Liver (tissue), 9 donors: Measurements from ENCODE around the gene HOATZ. TPM values are rescaled to one million over a fixed set of nuclear protein-coding genes. Genes with fewer than 3 reads are reported as not detected.

ENCODE experiments used
- DNase-seq: peaks from one replicate; pipeline ENCODE4 v3.0.0-alpha.2; 2017; ENCODE audit warnings: low spot score
- H3K27ac ChIP-seq, 2 donors: one replicate each; pipeline ENCODE4 v1.7.0; 2013; ENCODE audit warnings: inconsistent platforms in 2 of 2, low read length in 2 of 2, control low read depth in 1 of 2, low read depth in 1 of 2, mild to moderate bottlenecking in 1 of 2
- H3K27me3 ChIP-seq, 4 donors: one replicate each; pipeline versions ENCODE4 v1.6.1 to v1.7.0; 2013; ENCODE audit warnings: low read length in 3 of 4, inconsistent platforms in 1 of 4, mild to moderate bottlenecking in 1 of 4, moderate library complexity in 1 of 4; ENCODE audit not compliant: control insufficient read depth in 4 of 4, insufficient read depth in 4 of 4
- H3K36me3 ChIP-seq, 4 donors: one replicate each; pipeline versions ENCODE4 v1.6.1 to v1.7.0; 2013; ENCODE audit warnings: low read length in 3 of 4, mild to moderate bottlenecking in 3 of 4, low read depth in 1 of 4, moderate library complexity in 1 of 4; ENCODE audit not compliant: control insufficient read depth in 4 of 4, insufficient read depth in 3 of 4
- H3K4me1 ChIP-seq, 4 donors: one replicate each; pipeline versions ENCODE4 v1.6.1 to v1.7.0; 2013; ENCODE audit warnings: low read length in 3 of 4, mild to moderate bottlenecking in 3 of 4, moderate library complexity in 1 of 4; ENCODE audit not compliant: control insufficient read depth in 4 of 4, insufficient read depth in 4 of 4
- H3K4me3 ChIP-seq, 3 donors: one replicate each; pipeline versions ENCODE4 v1.6.1 to v1.7.0; 2013; ENCODE audit warnings: low read length in 3 of 3, control low read depth in 1 of 3, low read depth in 1 of 3, mild to moderate bottlenecking in 1 of 3
- H3K9ac ChIP-seq, 2 donors: one replicate each; pipeline ENCODE4 v1.7.0; 2013; ENCODE audit warnings: low read length in 2 of 2, mild to moderate bottlenecking in 2 of 2, moderate library complexity in 2 of 2, control low read depth in 1 of 2, low read depth in 1 of 2
- H3K9me3 ChIP-seq, 4 donors: one replicate each; pipeline versions ENCODE4 v1.6.1 to v1.7.0; 2013; ENCODE audit warnings: low read length in 3 of 4; ENCODE audit not compliant: control insufficient read depth in 4 of 4
- ATF3 ChIP-seq: IDR thresholded peaks from 2 replicates; pipeline ENCODE4 v1.6.1; 2016; ENCODE audit warnings: antibody characterized with exemption
- CTCF ChIP-seq: fragments of 150-350 bp; IDR thresholded peaks from 2 replicates; pipeline ENCODE4 v1.5.1; 2017; ENCODE audit warnings: improper control_type of control experiment, low read depth, low read length; ENCODE audit not compliant: missing input control
- EGR1 ChIP-seq, 2 donors: IDR thresholded peaks; 2 replicates each; pipeline ENCODE4 v1.6.1; 2016 to 2018; ENCODE audit warnings: antibody characterized with exemption in 2 of 2, low read depth in 2 of 2
- FOXA1 ChIP-seq: IDR thresholded peaks from 2 replicates; pipeline ENCODE4 v1.6.1; 2016; ENCODE audit warnings: antibody characterized with exemption
- FOXA2 ChIP-seq: IDR thresholded peaks from 2 replicates; pipeline ENCODE4 v1.6.1; 2016; ENCODE audit warnings: antibody characterized with exemption
- HNF4A ChIP-seq, 2 donors: conservative IDR thresholded peaks; 2 replicates each; pipeline ENCODE4 v1.6.1; 2016; ENCODE audit warnings: antibody characterized with exemption in 2 of 2, mild to moderate bottlenecking in 2 of 2
- HNF4G ChIP-seq: IDR thresholded peaks from 2 replicates; pipeline ENCODE4 v1.6.1; 2016; ENCODE audit warnings: antibody characterized with exemption
- JUND ChIP-seq, 2 donors: IDR thresholded peaks; 2 replicates each; pipeline ENCODE4 v1.6.1; 2016; ENCODE audit warnings: antibody characterized with exemption in 2 of 2
- MAX ChIP-seq: IDR thresholded peaks from 2 replicates; pipeline ENCODE4 v1.6.1; 2016; ENCODE audit warnings: antibody characterized with exemption
- NR2F2 ChIP-seq: IDR thresholded peaks from 2 replicates; pipeline ENCODE4 v1.6.1; 2016; ENCODE audit warnings: antibody characterized with exemption
- RAD21 ChIP-seq, 2 donors: IDR thresholded peaks; 2 replicates each; pipeline ENCODE4 v1.6.1; 2016; ENCODE audit warnings: antibody characterized with exemption in 2 of 2, mild to moderate bottlenecking in 2 of 2
- REST ChIP-seq: IDR thresholded peaks from 2 replicates; pipeline ENCODE4 v1.6.1; 2016; ENCODE audit warnings: antibody characterized with exemption, mild to moderate bottlenecking
- RXRA ChIP-seq, 2 donors: IDR thresholded peaks; 2 replicates each; pipeline ENCODE4 v1.6.1; 2017 to 2018; ENCODE audit warnings: antibody characterized with exemption in 2 of 2, mild to moderate bottlenecking in 1 of 2
- SP1 ChIP-seq: IDR thresholded peaks from 2 replicates; pipeline ENCODE4 v1.6.1; 2018; ENCODE audit warnings: antibody characterized with exemption, mild to moderate bottlenecking
- TAF1 ChIP-seq: conservative IDR thresholded peaks from 2 replicates; pipeline ENCODE4 v1.6.1; 2016; ENCODE audit warnings: antibody characterized with exemption, mild to moderate bottlenecking
- YY1 ChIP-seq: IDR thresholded peaks from 2 replicates; pipeline ENCODE4 v1.6.1; 2016; ENCODE audit warnings: antibody characterized with exemption, mild to moderate bottlenecking
- WGBS: extraction: QIAGEN DNeasy Blood & Tissue Kit; methylation state at CpG from one replicate; pipeline ENCODE4 v1.1.7; 2013; 5-methylcytosine and 5-hydroxymethylcytosine counted together
- polyA plus RNA-seq, 2 donors: library from polyadenylated mRNA; stranded (reverse) in 1 of 2; unstranded in 1 of 2; fragments of 200-250 nt in 1 of 2; fragments of >200 nt in 1 of 2; fragmentation: Nextera tagmentation in 1 of 2; extraction: Ambion mirVana in 1 of 2; gene quantifications; one replicate each; pipeline versions ENCODE4 v1.2.1 to v1.2.3, GENCODE V29; 2013 to 2015
- total RNA-seq, 2 donors: library from RNA; depleted of rRNA; stranded (reverse); fragments of >200 nt; gene quantifications; one replicate each; pipeline ENCODE4 v1.2.3, GENCODE V29; 2014
- donor health status: healthy.
- donor health status: healthy.
- donor health status: healthy.
- donor health status: healthy.
- donor health status: healthy.

The HOATZ gene
- total RNA-seq (not detected), polyA plus RNA-seq (not detected)

GRCh38 chr11:111514216-111515031 lies at the start of gene HOATZ:
Gene HOATZ, plus strand, starts transcription at chr11:111514778. Its CDS starts 7 bp downstream, at chr11:111514785.
- Histone ChIP-seq H3K9ac (no peak within 1 kb of the TSS), H3K4me1 (peaks cover 4 to 9% (median 7%) of the 10 kb centered on the region in 4 donors), H3K4me3 (no peak within 1 kb of the TSS), H3K9me3 (no peaks in the 10 kb centered on the region), H3K36me3 (no peaks in the 10 kb centered on the region), H3K27ac (no peak within 1 kb of the TSS), H3K27me3 (peaks cover 0 to 10% (median 2%) of the 10 kb centered on the region in 4 donors)
- TF ChIP-seq FOXA1 (no peak), ATF3 (no peak), MAX (no peak), EGR1 (IDR thresholded peaks at IDR 0.05; ENCODE audit: low read depth in 2 of 2) (no peak), YY1 (no peak), TAF1 (no peak), JUND (IDR thresholded peaks at IDR 0.05) (no peak), CTCF (no peak), HNF4A (conservative IDR thresholded peaks at IDR 0.05) (no peak)
- WGBS: 17% methylated on average over 39 of the region's 39 CpGs
- DNase-seq: no peak

- Histone ChIP-seq H3K9ac (no peak overlapping the region), H3K4me3 (no peak overlapping the region), H3K27ac (no peak overlapping the region), H3K36me3 (no peaks in the 10 kb centered on the region), H3K9me3 (no peaks in the 10 kb centered on the region), H3K27me3 (peaks cover 0 to 2% (median 0%) of the 10 kb centered on the region in 4 donors), H3K4me1 (no peaks in the 10 kb centered on the region)
- TF ChIP-seq ATF3 (no peak), TAF1 (no peak), RAD21 (IDR thresholded peaks at IDR 0.05) (no peak), SP1 (no peak), CTCF (no peak), YY1 (no peak), FOXA2 (no peak), REST (no peak), NR2F2 (no peak), HNF4A (conservative IDR thresholded peaks at IDR 0.05) (no peak), RXRA (IDR thresholded peaks at IDR 0.05) (no peak), HNF4G (no peak), JUND (IDR thresholded peaks at IDR 0.05) (no peak)
- 90% methylated on average over 1 of the region's 1 CpG for WGBS
- no peak for DNase-seq
Measured at GRCh38 chr11:111465400-111465799, 49.2 kb upstream of the HOATZ start.
